SIG-M5 treated with dmso at 0.1 percent for 504 hours (cell line): Measurements from ENCODE around the gene CREBBP.

Experiments used
- DNase-seq: peaks from one replicate; lab custom pipeline; 2025; ENCODE audit not compliant: unreplicated experiment; lab: John Stamatoyannopoulos, UW

CREBBP gene

DNA sequence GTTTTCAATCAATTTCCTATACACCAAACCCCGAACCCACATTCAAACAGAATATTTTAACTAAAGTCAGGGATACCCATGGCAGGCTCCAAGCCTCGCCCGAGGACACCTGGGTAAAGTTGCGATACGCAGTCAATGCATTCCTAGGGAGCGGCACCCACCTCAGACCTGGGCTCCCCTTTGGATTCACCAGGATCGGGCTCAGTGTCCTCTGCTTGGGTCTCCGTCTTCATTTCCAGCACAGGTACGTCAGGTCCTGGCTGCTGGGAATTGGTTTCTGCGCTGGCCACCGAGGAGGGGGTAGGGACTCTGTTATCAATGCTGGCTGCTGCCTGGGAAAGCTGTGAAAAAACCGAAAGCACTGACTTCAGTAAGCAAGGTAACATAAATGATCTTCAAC is 111.5 kb downstream of the CREBBP start:
- no peak for DNase-seq

- DNase-seq = peak; percentile 57
These were observed 113.1 kb downstream of the CREBBP start for GRCh38 chr16:3767333-3767986.

- no peak for DNase-seq
These were observed 114.3 kb downstream of the CREBBP start for GRCh38 chr16:3766177-3766576.

DNA sequence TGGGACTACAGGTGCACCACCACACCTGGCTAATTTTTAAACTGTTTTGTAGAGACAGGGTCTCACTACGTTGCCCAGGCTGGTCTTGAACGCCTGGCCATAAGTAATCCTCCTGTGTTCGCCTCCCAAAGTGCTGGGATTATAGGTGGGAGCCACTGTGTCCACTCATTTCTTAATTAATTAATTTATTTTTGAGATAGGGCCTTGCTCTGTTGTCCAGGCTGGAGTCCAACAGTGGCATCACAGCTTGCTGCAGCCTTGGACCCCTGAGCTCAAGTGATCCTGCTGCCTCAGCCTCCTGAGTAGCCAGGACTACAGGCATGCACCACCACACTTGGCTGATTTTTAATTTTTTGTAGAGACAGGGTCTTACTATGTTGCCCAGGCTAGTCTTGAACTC is 116.1 kb downstream of the CREBBP start:
- no peak for DNase-seq

DNA sequence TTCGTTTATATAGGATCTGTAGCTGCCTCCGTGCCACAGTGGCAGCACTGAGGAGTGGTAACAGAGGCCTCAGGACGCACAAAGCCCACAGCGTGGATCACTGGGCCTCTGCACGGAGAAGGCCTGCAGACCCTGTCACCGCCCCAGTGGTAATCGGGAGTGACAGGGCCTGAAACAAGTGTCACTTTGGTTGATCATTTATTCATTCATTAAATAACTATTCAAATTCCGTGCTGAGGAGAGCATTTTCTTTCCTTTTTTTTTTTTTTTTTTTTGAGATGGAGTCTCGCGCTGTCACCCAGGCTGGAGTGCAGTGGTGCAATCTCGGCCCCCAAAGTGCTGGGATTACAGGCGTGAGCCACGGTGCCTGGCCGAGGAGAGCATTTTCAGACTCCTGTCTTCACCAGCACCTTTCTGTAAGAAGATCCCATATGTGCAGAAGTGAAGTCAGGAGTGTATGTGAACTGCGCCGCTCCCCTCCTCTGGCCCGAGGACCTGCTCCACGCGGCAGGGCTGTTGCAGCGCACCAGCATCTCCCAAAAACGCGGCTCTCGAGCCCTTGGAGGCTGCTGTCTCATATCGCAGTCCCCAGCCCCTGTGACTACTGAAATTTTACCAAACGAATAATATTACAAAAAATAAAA is 118.3 kb downstream of the CREBBP start:
- no peak for DNase-seq

DNA sequence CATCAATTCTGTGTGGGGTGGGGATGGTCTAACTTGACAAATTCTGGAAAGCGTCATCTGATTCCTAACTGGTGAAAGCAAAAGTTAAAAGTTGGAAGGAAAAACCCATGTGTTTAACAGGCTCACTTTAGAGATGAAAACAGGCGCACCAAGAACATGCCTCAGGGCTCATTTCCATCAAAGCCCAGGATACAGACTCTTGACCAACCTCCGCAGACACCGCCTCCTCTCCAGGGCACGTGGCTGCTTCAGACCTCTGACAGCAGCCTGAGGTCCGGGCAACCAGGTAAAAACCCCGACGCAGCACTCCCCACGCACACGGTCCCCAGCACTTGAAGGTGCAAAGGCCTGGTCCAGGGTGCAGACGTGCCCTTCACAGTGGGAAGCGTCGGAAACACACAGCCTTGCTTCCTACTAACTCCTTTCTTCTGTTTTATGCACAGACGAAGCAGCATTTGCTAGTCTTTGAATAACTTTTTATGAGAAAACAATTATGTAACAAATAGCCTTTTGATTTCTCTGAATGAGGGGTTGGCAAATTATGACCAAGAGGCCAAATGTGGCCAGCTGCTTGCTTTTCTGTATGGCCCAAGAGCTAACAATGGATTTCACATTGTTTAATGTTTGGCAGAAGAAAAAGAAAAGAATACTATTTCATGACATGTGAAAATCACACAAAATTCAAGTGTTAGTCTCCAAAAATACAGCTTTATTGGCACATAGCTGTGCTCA is 119.0 kb downstream of the CREBBP start:
- DNase-seq = no peak

- DNase-seq = no peak
These were observed 120.0 kb downstream of the CREBBP start for GRCh38 chr16:3760518-3760917.

- no peak for DNase-seq
These were observed 120.8 kb downstream of the CREBBP start for GRCh38 chr16:3759736-3760135.

DNA sequence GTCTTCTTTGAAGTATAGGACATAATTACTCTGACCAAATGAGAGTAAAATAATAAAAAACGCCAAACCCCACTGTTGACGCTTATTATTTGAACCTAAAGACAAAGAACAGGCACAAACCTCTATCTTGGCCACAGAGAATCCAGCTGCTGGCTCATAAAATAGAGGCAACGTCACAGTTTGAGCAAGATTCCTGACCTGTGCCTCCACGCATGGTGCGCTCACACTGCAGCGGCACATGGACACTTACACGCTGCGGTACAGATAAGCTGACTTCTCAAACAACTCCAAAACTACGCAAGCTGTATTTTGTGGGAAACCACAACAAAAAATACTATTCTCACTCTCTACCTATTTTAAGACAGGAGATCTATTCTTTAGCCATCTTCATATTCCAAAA is 124.4 kb downstream of the CREBBP start:
- no peak for DNase-seq

GRCh38 chr16:3755249-3755648 is 125.3 kb downstream of the CREBBP start:
- DNase-seq = no peak

DNA sequence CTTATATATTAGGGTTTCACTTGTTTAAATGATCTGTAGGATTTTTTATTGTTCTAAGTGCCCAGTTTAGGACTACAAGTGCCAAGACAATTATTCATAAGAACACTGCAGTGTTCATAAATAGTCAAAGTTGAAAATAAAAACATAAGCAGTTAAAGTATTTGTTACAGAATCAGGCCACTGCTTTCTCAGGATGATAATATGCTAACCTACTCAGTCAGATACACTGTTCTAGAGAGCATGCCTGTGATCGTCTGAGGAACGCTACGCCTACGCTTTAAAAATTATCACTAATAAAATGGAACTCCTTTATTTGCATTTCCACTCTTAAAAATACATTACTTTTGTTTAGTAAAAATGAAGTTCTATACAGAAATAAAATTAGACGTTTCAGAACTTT is 125.7 kb downstream of the CREBBP start:
- DNase-seq = no peak

- no peak for DNase-seq
These were observed 126.3 kb downstream of the CREBBP start for GRCh38 chr16:3754081-3754703.

GRCh38 chr16:3752984-3753383 is 127.5 kb downstream of the CREBBP start:
- no peak for DNase-seq

DNA sequence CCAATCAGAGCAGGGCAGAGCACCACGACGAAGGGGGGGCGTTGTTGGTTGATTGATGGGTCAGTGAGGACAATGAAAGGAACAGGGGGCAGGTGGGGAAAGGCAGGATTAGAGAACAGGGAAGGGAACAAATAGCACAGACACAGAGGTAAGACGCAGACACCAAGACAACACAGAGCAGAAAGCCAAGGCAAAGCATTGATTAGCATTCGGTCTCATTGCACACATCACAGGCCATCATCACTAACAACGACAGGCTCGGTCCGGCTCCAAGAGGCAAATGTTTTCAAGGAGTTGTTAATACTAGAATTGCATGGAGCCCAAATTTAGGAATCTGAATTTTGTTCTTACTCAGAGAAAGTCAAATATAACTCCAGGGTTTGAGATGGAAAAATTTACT is 128.6 kb downstream of the CREBBP start:
- DNase-seq = no peak

DNA sequence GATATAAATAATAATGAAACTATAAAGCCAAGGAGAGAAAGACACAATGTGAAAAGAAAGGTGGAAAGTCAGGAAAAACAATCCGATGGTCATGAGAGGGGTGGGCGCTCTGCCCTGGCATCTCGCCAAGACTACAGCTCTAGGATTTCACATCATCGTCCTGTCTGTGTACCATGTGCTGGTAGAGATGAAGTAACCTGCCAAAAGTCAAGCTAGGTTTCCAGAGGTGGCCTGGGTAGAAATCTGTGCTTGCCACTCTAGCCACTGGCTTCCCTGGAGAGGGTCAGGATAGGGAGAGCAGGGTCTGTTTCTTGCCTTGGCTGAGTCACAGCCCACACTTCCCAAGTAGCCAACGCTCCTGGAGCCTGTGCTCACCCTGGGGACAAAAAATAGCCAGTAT is 132.2 kb downstream of the CREBBP start:
- no peak for DNase-seq

- DNase-seq = no peak
These were observed 134.7 kb downstream of the CREBBP start for GRCh38 chr16:3745751-3746355.

DNA sequence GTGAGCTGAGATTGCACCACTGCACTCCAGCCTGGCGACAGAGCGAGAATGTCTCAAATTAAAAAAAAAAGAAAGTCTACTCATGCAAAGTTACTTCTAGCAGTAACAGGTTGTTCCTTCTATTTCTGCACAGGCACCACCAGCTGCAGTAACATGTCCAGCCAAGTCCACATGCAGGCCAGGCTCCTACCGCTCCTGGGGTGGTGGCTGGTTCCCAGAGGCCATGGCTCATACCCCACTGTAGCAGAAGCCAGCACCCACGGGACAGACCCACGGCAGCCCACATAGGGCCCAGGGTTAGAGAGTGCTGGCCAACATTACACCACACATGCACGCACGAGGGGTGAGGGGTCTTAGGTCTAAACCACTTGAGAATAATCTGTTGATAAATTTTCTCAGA is 136.5 kb downstream of the CREBBP start:
- no peak for DNase-seq

DNA sequence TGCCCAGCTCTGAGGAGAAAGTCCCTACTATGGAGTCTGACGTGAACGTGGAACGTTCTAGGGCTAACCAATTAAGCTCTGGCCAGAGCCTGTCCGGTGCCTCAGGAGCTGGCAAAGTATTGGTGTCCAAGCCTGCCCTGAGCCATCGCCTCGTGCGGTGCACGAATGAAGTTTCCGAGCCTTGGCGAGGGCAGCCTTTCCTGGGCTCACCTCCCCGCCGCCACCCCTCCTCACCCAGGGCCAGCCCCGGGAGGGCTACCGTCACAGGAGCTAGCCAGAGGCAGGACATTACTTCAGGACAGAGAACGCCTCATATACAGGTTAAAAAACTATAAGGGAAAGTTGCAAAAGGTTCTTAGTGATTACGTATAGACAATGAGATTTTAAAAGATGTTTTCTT is 139.6 kb downstream of the CREBBP start:
- DNase-seq = no peak

DNA sequence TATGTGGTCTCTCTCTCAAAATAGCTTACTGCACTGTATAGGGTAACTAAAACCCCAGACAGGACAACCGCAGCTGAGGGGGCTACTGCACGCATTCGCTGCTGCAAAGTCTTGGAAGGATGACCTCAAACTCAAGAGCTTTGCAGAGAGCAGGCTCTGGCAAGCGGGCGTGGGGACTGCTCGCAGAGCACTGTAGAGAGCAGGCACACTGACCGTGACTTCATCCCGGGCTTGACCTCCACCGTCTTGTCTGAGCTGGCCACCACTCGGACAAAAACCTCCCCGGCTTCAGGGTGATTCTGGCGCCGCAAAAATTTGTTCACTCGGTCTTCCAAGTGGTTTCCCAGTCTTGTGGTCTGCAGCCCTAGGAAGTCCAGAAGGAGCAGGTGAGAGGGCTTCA is 140.3 kb downstream of the CREBBP start:
- DNase-seq = no peak

DNA sequence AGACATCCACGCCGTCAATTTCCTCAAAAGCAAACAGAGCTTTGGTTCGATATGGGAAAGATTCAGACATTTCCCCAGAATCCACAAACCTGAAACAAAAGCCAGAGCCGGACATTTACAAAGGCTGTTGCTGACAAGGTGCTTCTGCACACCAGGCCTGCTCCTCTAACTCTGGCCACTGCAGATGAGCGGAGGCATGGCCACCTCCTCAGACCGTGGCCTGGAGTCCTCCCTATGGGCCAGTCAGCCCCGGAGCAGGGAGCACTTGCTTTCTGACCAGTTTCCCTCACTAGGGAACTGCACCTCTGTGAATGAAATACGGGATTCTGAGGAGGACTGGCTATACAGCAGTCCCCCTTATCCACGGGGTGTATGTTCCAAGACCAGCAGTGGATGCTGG is 140.9 kb downstream of the CREBBP start:
- DNase-seq = no peak

DNA sequence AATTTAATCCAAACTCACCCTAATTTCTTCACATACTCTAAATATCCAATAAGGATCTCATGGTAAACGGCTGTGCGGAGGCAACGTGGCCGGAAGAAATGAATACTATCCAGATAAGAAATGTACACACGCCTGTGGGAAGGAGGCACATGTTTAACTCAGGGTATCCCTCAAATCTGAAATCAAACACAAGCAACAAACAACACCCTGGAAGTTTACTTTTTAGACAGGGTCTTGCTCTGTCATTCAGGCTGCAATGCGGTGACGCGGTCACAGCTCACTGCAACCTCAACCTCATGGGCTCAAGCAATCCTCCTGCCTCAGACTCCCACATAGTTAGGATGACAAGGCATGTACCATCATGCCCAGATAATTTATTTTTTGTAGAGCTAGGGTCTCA is 142.0 kb downstream of the CREBBP start:
- DNase-seq = no peak

DNA sequence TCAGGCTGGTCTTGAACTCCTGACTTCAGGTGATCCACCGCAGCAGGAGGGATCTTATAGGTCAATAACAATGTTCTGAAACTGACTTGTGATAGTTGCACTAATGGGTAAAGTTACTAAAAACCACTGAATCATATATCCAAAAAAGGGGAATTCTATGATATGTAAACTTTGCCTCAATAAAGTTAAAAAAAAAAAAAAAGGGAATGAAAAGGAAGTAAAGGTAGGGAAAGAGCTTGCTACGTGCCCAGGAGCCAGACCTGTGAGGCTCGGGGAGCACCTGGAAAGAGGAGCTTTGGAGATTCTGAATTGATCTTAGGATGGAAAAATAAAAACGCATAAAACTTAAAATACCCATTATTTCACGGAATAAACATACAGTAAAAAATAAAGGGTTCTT is 142.4 kb downstream of the CREBBP start:
- no peak for DNase-seq
